GM18498 (cell line): ENCODE measurements around the gene PRSS23.
A peak's percentile ranks its signal among the peaks of the same experiment; 100 is the strongest.

Experiments
- ATAC-seq: cut with Tn5 transposase; IDR thresholded peaks from one replicate; pipeline ENCODE4 v1.9.1; 2021; ENCODE audit warnings: mild to moderate bottlenecking, moderate library complexity; ENCODE audit not compliant: unreplicated experiment

Gene PRSS23

GRCh38 chr11:86790195-86790725 is 10.1 kb upstream of the PRSS23 start:
- ATAC-seq = no peak

- no peak for ATAC-seq
Measured at GRCh38 chr11:86790867-86791849, 9.2 kb upstream of the PRSS23 start.

GRCh38 chr11:86792150-86792549 is 8.2 kb upstream of the PRSS23 start:
- no peak for ATAC-seq

GRCh38 chr11:86793307-86793706 is 7.0 kb upstream of the PRSS23 start:
- no peak for ATAC-seq

- no peak for ATAC-seq
Measured at GRCh38 chr11:86795511-86795910, 4.8 kb upstream of the PRSS23 start.

GRCh38 chr11:86795949-86796348 is 4.4 kb upstream of the PRSS23 start:
- ATAC-seq = no peak

GRCh38 chr11:86797133-86797532 is 3.2 kb upstream of the PRSS23 start:
- ATAC-seq = no peak

GRCh38 chr11:86798988-86799387 is 1.4 kb upstream of the PRSS23 start:
- ATAC-seq = no peak

GRCh38 chr11:86799680-86800075 is 664 bp upstream of the PRSS23 start:
- ATAC-seq = no peak

- ATAC-seq = no peak
Measured at GRCh38 chr11:86800960-86801272, 574 bp downstream of the PRSS23 start.

GRCh38 chr11:86801364-86801763 is 1.0 kb downstream of the PRSS23 start:
- no peak for ATAC-seq

- ATAC-seq = no peak
Measured at GRCh38 chr11:86802146-86802545, 1.8 kb downstream of the PRSS23 start.

GRCh38 chr11:86802601-86803051 is 2.3 kb downstream of the PRSS23 start:
- ATAC-seq = peak; percentile 51

- no peak for ATAC-seq
Measured at GRCh38 chr11:86803136-86804045, 3.0 kb downstream of the PRSS23 start.

- no peak for ATAC-seq
Measured at GRCh38 chr11:86804951-86805350, 4.6 kb downstream of the PRSS23 start.

GRCh38 chr11:86805873-86806310 is 5.5 kb downstream of the PRSS23 start:
- ATAC-seq = peak; percentile 91

GRCh38 chr11:86806903-86807302 is 6.6 kb downstream of the PRSS23 start:
- ATAC-seq = no peak

GRCh38 chr11:86807360-86807759 is 7.0 kb downstream of the PRSS23 start:
- ATAC-seq = no peak

GRCh38 chr11:86809561-86809960 is 9.2 kb downstream of the PRSS23 start:
- no peak for ATAC-seq

GRCh38 chr11:86810288-86810687 is 9.9 kb downstream of the PRSS23 start:
- no peak for ATAC-seq

- no peak for ATAC-seq
Measured at GRCh38 chr11:86811637-86812321, 11.4 kb downstream of the PRSS23 start.
